Measurements from ENCODE around the gene PCDHB4.
"Not testable (repeated sequence)": the region's sequence is repeated elsewhere in the genome, so short reads cannot be mapped to it uniquely, and the experiment has no call there.

PCDHB4 gene

GRCh38 chr5:141150224-141150992, 28.8 kb downstream of the PCDHB4 start:
- no peak for DNase-seq (ENCODE audit: low spot score)

- no peak for DNase-seq (ENCODE audit: low spot score)
These were observed 29.3 kb downstream of the PCDHB4 start for GRCh38 chr5:141150993-141151325.

DNA sequence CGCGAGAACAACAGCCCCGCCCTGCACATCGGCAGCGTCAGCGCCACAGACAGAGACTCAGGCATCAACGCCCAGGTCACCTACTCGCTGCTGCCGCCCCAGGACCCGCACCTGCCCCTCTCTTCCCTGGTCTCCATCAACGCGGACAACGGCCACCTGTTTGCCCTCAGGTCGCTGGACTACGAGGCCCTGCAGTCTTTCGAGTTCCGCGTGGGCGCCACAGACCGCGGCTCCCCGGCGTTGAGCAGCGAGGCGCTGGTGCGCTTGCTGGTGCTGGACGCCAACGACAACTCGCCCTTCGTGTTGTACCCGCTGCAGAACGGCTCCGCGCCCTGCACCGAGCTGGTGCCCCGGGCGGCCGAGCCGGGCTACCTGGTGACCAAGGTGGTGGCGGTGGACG, 30.0 kb downstream of the PCDHB4 start:
- DNase-seq (ENCODE audit: low spot score): not testable (repeated sequence)

DNA sequence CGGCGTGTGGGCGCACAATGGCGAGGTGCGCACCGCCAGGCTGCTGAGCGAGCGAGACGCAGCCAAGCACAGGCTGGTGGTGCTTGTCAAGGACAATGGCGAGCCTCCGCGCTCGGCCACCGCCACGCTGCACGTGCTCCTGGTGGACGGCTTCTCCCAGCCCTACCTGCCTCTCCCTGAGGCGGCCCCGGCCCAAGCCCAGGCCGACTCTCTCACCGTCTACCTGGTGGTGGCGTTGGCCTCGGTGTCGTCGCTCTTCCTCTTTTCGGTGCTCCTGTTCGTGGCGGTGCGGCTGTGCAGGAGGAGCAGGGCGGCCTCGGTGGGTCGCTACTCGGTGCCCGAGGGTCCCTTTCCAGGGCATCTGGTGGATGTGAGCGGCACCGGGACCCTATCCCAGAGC, 30.5 kb downstream of the PCDHB4 start:
- not testable (repeated sequence) for DNase-seq (ENCODE audit: low spot score)

DNA sequence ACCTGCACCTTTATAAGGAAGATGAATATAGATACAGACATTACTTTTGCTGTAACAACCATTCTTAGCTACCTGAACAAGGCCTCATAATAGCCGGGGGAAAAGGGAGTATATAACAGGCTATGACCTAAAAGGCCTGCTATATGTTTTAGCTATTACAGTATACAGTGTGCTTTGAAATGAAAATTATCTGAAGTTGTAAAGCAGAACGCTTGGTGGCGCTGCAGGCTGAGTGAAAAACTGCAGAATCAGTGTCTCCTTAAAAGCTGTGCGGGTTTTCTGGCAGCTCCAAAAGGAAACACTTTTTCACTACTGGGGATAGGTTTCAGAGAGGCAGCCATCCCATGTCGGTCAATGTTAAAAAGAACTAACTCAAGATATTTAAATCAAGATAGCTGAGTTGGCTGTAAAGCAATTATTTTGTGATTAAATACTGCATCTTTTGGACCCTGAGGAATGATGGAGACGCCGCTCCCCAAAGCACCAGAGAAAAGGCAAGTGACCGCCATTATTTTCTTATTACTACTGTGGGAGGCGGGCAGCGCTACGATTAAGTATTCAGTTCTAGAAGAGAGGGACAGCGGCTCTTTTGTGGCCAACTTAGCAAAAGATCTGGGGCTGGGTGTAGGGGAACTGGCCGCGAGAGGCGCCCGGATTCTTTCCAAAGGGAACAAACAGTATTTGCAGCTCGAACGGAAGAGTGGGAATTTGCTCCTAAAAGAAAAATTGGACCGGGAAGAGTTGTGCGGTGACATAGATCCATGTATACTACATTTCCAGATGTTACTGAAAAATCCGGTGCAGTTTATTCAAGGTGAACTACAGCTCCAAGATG, 34.1 kb downstream of the PCDHB4 start:
- DNase-seq (ENCODE audit: low spot score): no peak

- DNase-seq (ENCODE audit: low spot score): not testable (repeated sequence)
These were observed 35.7 kb downstream of the PCDHB4 start for GRCh38 chr5:141157356-141157755.

GRCh38 chr5:141157901-141158300, 36.3 kb downstream of the PCDHB4 start:
- DNase-seq (ENCODE audit: low spot score): not testable (repeated sequence)

DNA sequence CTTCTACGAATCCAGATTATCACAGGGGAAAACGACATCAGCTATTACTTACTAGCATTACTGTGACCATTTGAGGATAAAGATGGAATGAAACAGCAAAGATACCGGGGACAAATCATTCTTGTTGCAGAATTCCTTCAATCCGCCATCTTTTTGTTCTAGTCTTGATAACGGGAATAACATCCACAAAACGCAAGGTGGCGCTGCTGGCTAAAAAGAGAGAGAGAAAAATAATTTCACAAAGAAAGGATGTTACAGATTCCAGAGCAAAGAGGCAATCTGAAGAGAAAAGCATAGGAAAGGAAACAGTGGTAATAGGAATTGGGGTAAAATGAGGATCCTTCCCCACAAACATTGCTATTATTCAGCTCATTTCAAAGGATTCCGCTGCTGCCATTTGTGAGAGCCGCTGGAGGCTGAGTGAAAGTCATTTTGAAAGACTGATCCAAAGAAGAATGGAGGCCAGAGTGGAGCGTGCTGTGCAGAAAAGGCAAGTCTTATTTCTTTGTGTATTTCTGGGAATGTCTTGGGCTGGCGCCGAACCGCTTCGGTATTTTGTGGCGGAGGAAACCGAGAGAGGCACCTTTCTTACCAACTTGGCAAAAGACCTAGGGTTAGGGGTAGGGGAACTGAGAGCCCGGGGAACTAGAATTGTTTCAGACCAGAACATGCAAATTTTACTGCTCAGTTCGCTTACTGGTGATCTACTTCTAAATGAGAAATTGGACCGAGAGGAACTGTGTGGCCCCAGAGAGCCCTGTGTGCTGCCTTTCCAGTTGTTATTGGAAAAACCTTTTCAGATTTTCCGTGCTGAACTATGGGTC, 51.0 kb downstream of the PCDHB4 start, which contains the start of gene PCDHB7:
TSS of gene PCDHB7 (plus strand) at position 264 of the 824 bp plus-strand sequence. CDS start at position 456, 192 bp downstream.
- DNase-seq (ENCODE audit: low spot score): no peak

GRCh38 chr5:141174291-141175104, 52.9 kb downstream of the PCDHB4 start:
- not testable (repeated sequence) for DNase-seq (ENCODE audit: low spot score)

All from hematopoietic multipotent progenitor cell treated with erythropoietin and hydrocortisone succinate and interleukin-3 and kit ligand, for 17 days (in vitro differentiated cells).